Skeletal muscle satellite cell (primary cell): ENCODE results near the gene NGB. TPM values are rescaled to one million over a fixed set of nuclear protein-coding genes. Genes with fewer than 3 reads are reported as not detected.

Source experiments
- H3K27me3 ChIP-seq: 2 replicates; pipeline ENCODE4 v1.7.0; 2013; ENCODE audit warnings: low read length; ENCODE audit not compliant: control insufficient read depth, insufficient read depth
- H3K36me3 ChIP-seq: 2 replicates; pipeline ENCODE4 v1.7.0; 2013; ENCODE audit warnings: mild to moderate bottlenecking, control low read depth, low read length; ENCODE audit not compliant: insufficient read depth
- H3K4me1 ChIP-seq: 2 replicates; pipeline ENCODE4 v1.7.0; 2013; ENCODE audit warnings: low read length; ENCODE audit not compliant: control insufficient read depth, insufficient read depth
- H3K4me2 ChIP-seq: 2 replicates; pipeline ENCODE4 v1.7.0; 2013; ENCODE audit warnings: mild to moderate bottlenecking, low read length
- H3K4me3 ChIP-seq: 2 replicates; pipeline ENCODE4 v1.7.0; 2013; ENCODE audit warnings: low read length
- H3K9ac ChIP-seq: 2 replicates; pipeline ENCODE4 v1.7.0; 2013; ENCODE audit warnings: mild to moderate bottlenecking, low read depth, low read length, moderate library complexity
- H3K9me3 ChIP-seq: replicated peaks from 2 replicates; pipeline ENCODE4 v1.7.0; 2013; ENCODE audit warnings: mild to moderate bottlenecking, control low read depth, low read length
- small RNA-seq: library from RNA; depleted of rRNA; stranded (forward); fragments of <200 nt; gene quantifications from one replicate; pipeline ENCODE3, GENCODE V24; 2012

The NGB gene

GRCh38 chr14:77224212-77224611 lies 46.8 kb downstream of the NGB start:
- Histone ChIP-seq H3K4me3 (no peak overlapping the region), H3K9ac (no peak overlapping the region), H3K4me2 (no peak overlapping the region), H3K27me3 (peaks cover 17% of the 10 kb centered on the region), H3K9me3 (no peaks in the 10 kb centered on the region), H3K4me1 (no peaks in the 10 kb centered on the region), H3K36me3 (no peaks in the 10 kb centered on the region)

- no peak overlapping the region for H3K4me3 ChIP-seq
- H3K9me3 ChIP-seq = no peaks in the 10 kb centered on the region
- no peaks in the 10 kb centered on the region for H3K4me1 ChIP-seq
- H3K27me3 ChIP-seq = peaks cover 27% of the 10 kb centered on the region
- no peak overlapping the region for H3K9ac ChIP-seq
- H3K4me2 ChIP-seq = no peak overlapping the region
- H3K36me3 ChIP-seq = no peaks in the 10 kb centered on the region
Observed at GRCh38 chr14:77222546-77223225, 48.3 kb downstream of the NGB start.

GRCh38 chr14:77221241-77221871 lies 49.6 kb downstream of the NGB start:
- H3K27me3 ChIP-seq = peaks cover 32% of the 10 kb centered on the region
- no peaks in the 10 kb centered on the region for H3K9me3 ChIP-seq
- no peaks in the 10 kb centered on the region for H3K36me3 ChIP-seq
- H3K4me2 ChIP-seq = no peak overlapping the region
- no peaks in the 10 kb centered on the region for H3K4me1 ChIP-seq
- H3K9ac ChIP-seq = no peak overlapping the region
- H3K4me3 ChIP-seq = no peak overlapping the region

- Histone ChIP-seq H3K4me3 (no peak overlapping the region), H3K4me2 (no peak overlapping the region), H3K9ac (no peak overlapping the region), H3K27me3 (peaks cover 41% of the 10 kb centered on the region), H3K4me1 (no peaks in the 10 kb centered on the region), H3K36me3 (no peaks in the 10 kb centered on the region), H3K9me3 (no peaks in the 10 kb centered on the region)
Observed at GRCh38 chr14:77220246-77221017, 50.6 kb downstream of the NGB start.

- H3K9ac ChIP-seq = no peak overlapping the region
- peaks cover 46% of the 10 kb centered on the region for H3K27me3 ChIP-seq
Observed at GRCh38 chr14:77219591-77219990, 51.4 kb downstream of the NGB start.

GRCh38 chr14:77217551-77217950 lies 53.5 kb downstream of the NGB start:
- Histone ChIP-seq H3K36me3 (no peaks in the 10 kb centered on the region), H3K4me1 (no peaks in the 10 kb centered on the region), H3K4me2 (no peak overlapping the region), H3K27me3 (peaks cover 44% of the 10 kb centered on the region), H3K9ac (no peak overlapping the region), H3K9me3 (no peaks in the 10 kb centered on the region), H3K4me3 (no peak overlapping the region)

More at GRCh38 chr14:77219591-77219990, 51.4 kb downstream of the NGB start:
- Histone ChIP-seq H3K9me3 (no peaks in the 10 kb centered on the region), H3K36me3 (no peaks in the 10 kb centered on the region), H3K4me3 (no peak overlapping the region), H3K4me1 (no peaks in the 10 kb centered on the region), H3K4me2 (no peak overlapping the region)

Small RNA genes lying within 50 kb of the gene (small RNA-seq; reads per million reads assigned to genes)
- gene MIR1260A = not detected
